ENCODE results near the gene FOXL2.

Gene FOXL2

DNA sequence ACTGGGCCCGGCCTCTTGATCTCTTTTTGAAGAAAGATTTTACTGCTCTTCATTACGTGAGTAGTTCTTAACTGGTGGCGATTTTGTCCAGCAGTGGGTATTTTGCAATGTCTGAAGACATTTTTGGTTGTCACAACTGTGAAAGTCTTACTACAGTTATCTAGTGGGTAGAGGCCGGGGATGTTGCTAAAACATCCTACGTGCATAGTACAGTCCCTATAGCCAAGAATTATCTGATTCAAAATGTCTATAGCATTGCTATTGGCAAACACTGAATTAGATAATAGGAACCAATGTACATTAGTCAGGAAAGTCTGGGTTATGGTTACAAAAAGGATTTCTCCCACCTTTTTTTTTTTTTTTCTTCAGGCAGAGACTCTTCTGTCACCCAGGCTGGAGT lies 38.1 kb downstream of the FOXL2 start:
- H3K4me3 ChIP-seq (ENCODE audit: low read depth, low read length): no peak overlapping the region
- TF ChIP-seq, protein P1, sequence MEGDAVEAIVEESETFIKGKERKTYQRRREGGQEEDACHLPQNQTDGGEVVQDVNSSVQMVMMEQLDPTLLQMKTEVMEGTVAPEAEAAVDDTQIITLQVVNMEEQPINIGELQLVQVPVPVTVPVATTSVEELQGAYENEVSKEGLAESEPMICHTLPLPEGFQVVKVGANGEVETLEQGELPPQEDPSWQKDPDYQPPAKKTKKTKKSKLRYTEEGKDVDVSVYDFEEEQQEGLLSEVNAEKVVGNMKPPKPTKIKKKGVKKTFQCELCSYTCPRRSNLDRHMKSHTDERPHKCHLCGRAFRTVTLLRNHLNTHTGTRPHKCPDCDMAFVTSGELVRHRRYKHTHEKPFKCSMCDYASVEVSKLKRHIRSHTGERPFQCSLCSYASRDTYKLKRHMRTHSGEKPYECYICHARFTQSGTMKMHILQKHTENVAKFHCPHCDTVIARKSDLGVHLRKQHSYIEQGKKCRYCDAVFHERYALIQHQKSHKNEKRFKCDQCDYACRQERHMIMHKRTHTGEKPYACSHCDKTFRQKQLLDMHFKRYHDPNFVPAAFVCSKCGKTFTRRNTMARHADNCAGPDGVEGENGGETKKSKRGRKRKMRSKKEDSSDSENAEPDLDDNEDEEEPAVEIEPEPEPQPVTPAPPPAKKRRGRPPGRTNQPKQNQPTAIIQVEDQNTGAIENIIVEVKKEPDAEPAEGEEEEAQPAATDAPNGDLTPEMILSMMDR (IDR thresholded peaks at IDR 0.05; ENCODE audit: insufficient read depth, low read depth, low read length, missing control alignments): no peak
- DNase-seq (ENCODE audit: low read depth): no peak

DNA sequence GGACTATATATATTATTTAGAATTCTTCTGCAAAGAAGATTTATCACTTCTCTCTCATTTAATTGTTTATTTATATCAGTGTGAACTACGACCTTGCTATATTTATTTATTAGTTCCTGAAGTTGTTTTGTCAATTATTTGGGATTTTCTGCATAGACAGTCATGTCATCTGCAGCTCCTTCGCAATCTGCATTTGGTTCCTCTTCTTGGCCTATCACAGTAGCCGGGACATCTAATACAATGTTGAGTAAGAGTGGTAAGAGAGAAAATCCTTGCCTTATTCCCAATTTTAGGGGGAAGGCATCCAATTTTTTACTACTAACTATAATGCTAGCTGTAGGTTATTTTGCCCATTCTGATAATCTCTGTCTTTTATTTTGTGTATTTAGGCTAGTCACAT lies 39.4 kb downstream of the FOXL2 start:
- TF ChIP-seq, protein P1 (IDR thresholded peaks at IDR 0.05; ENCODE audit: insufficient read depth, low read depth, low read length, missing control alignments): no peak
- H3K4me3 ChIP-seq (ENCODE audit: low read depth, low read length): no peak overlapping the region
- DNase-seq (ENCODE audit: low read depth): no peak

DNA sequence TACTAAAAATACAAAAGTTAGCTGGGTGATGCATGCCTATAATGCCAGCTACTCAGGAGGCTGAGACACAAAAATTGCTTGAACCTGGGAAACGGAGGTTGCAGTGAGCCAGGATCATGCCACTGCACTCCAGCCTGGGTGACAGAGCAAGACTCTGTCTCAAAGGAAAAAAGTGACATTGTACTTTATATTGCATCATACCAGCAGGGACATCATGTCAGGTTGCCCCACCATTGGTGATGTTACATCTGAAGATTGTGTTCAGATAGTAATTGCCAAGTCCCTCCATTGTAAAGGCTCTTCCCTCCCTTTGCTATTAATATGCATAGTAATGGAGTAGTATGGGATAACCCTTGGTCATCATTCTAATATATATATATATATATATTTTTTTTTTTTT lies 44.8 kb downstream of the FOXL2 start:
- no peak overlapping the region for H3K4me3 ChIP-seq (ENCODE audit: low read depth, low read length)
- no peak for DNase-seq (ENCODE audit: low read depth)
- TF ChIP-seq, protein P1 (IDR thresholded peaks at IDR 0.05; ENCODE audit: insufficient read depth, low read depth, low read length, missing control alignments): no peak

DNA sequence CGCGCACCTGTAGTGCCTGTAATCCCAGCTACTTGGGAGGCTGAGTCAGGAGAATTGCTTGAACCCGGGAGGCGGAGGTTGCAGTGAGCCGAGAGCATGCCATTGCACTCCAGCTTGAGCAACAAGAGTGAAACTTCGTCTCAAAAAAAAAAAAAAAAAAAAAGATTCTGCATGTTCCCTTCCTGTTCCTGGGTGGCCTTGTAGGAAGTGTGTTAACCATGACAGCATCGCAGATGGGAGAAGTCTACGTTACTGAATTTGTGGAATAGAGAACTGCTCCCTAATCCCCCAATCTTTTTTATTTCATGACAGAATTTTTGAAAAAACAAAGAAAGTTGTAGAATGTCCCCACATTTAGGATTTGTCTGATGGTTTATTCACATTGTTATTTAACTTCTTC lies 45.4 kb downstream of the FOXL2 start:
- TF ChIP-seq, protein P1 (IDR thresholded peaks at IDR 0.05; ENCODE audit: insufficient read depth, low read depth, low read length, missing control alignments): no peak

DNA sequence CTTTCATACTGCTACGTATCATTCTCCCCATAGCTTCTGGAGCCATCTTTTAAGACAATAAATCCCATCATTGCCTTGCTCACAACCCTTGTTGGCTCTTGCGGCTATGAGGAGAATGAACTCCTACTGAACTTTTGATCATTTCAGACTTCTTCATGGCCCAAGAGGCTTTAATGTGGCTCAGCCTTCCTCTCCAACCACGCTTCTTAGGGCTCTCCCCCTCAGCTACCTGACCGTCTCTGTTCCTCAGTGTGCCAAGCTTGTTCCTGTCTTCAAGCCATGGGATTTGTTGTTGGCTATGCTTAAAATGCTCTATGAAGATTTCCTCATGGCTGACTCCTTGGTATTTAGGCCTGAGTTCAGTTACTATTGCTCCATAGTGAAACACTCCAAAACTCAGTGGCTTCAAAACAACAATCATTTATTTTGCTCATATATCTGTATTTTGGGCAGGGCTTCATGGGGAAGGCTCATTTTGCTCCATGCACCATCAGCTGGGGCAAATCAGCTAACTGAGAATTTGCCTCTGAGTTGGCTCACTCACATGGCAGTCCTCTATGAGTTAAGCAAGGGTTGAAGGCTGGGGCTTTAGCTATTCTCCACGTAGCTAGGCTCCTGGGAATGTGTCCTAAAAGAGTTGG lies 47.5 kb downstream of the FOXL2 start:
- no peak overlapping the region for H3K4me3 ChIP-seq (ENCODE audit: low read depth, low read length)
- no peak for DNase-seq (ENCODE audit: low read depth)

More for the DNA sequence above, 45.4 kb downstream of the FOXL2 start:
- H3K4me3 ChIP-seq (ENCODE audit: low read depth, low read length): no peak overlapping the region
- DNase-seq (ENCODE audit: low read depth): no peak

DNA sequence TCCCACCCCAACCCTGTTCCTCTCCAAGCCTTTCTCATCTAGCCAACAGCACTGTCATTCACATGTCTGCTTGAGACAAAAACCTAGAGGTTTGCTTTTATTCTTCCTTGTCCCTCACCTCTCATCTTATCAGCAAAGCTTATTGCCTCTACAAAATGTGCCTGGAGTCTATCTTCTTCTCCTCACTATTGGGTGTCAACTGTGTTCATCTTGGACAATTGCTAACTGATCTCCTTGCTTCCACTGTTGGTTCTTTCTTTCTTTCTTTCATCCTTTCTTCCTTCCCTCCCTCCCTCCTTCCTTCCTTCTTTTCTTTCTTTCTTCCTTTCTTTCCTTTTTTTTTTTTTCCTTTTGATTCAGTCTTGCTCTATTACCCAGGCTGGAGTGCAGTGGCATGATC lies 48.2 kb downstream of the FOXL2 start:
- no peak overlapping the region for H3K4me3 ChIP-seq (ENCODE audit: low read depth, low read length)
- DNase-seq (ENCODE audit: low read depth): no peak
- TF ChIP-seq, protein P1 (IDR thresholded peaks at IDR 0.05; ENCODE audit: insufficient read depth, low read depth, low read length, missing control alignments): no peak

More for the DNA sequence above, 47.5 kb downstream of the FOXL2 start:
- TF ChIP-seq, protein P1 (IDR thresholded peaks at IDR 0.05; ENCODE audit: insufficient read depth, low read depth, low read length, missing control alignments): no peak

DNA sequence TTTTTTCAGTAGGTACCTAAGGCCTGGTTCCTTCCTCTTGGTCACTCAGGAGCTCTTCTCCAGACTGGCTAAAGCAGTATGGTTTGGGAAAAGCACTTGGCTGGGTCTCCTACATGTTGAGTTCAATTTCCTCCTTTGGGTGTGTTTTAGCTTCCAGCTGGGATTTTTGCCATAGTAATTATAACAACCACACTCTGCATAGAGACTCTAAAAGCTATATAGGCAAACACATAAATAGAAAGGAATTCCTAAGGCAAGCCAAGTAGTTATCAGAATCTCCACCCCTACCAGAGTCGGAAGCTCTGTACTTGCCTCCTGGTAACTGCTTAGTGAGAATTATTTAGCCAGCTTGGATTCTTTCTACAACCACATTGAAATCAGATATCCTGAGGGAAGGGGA lies 48.6 kb downstream of the FOXL2 start:
- TF ChIP-seq, protein P1 (IDR thresholded peaks at IDR 0.05; ENCODE audit: insufficient read depth, low read depth, low read length, missing control alignments): no peak
- DNase-seq (ENCODE audit: low read depth): no peak
- no peak overlapping the region for H3K4me3 ChIP-seq (ENCODE audit: low read depth, low read length)

All from GM12865 (cell line).